Measurements from ENCODE around the gene PTN. TPM values are rescaled to one million over a fixed set of nuclear protein-coding genes. Genes with fewer than 3 reads are reported as not detected.
A peak's percentile ranks its signal among the peaks of the same experiment; 100 is the strongest.

PTN gene, protein sequence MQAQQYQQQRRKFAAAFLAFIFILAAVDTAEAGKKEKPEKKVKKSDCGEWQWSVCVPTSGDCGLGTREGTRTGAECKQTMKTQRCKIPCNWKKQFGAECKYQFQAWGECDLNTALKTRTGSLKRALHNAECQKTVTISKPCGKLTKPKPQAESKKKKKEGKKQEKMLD
- not detected in 2 replicates for total RNA-seq (2014; rRNA removed; shearing (Covaris generic); ENCODE audit: low replicate concordance)

DNA sequence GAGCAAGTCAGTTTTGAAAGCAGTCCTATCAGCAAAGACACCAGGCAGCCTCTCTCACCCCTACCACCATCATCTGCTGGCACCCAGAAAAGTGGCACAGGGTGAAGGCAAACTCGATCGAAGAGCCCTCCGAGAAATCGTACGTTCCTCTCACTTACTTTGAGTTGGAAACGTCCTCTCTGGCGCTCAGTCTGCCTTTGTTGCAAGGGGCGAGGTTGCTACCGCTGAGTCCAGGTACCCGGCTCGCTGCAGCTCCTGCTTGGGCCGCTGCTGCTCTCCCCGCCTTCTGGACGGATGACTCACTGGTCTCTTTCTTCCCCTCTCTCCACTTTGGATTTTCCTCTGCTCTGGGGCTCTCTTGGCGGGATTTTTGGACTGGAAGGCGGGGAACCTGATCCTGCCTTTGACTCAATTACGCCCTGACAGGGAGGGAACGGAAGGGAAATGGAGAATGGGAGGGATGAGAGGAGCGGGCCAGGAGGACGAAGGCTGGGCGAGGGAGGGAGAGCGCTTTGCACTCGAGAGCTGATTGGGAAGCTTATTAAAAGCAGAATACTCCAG lies at the start of gene PTN:
TSS of gene PTN (minus strand) at position 453 of the 561 bp plus-strand sequence. CDS start 88,760 bp downstream, outside the sequence.
- DNase-seq (ENCODE audit: low read depth), result no peak
- in situ Hi-C loops (cut with HindIII; ENCODE audit: low pct_unique_long_range_greater_than_20kb, low sequenced_read_pairs), result no loop called here

GRCh38 chr7:137390076-137390475 lies 46.5 kb upstream of the PTN start:
- DNase-seq (ENCODE audit: low read depth), result no peak
- in situ Hi-C loops (cut with HindIII; ENCODE audit: low pct_unique_long_range_greater_than_20kb, low sequenced_read_pairs), result no loop called here

DNA sequence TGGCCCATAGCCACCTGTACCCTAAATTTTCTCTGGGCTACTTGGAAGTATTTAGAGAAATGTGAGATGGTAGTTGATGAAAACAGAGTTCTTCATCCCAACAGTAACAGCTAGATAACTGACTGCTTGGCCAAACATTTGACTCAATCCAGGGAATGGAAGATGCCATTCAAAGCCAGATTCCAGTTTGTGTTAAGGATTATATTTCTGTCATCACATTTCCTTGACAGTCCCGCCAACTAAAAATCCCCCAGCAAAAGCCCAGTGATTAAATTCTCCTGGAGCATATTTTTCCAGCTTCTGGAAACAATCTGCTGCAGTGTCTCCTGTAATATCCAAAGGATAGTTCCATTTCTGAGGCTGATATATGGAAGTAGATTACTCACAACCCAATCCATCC lies 45.4 kb upstream of the PTN start:
- in situ Hi-C loops (cut with HindIII; ENCODE audit: low pct_unique_long_range_greater_than_20kb, low sequenced_read_pairs), result no loop called here
- DNase-seq (ENCODE audit: low read depth), result no peak

- DNase-seq (ENCODE audit: low read depth), result no peak
- in situ Hi-C loops (cut with HindIII; ENCODE audit: low pct_unique_long_range_greater_than_20kb, low sequenced_read_pairs), result no loop called here
These were observed 43.4 kb upstream of the PTN start for GRCh38 chr7:137386966-137387365.

- DNase-seq (ENCODE audit: low read depth), result no peak
- in situ Hi-C loops (cut with HindIII; ENCODE audit: low pct_unique_long_range_greater_than_20kb, low sequenced_read_pairs), result no loop called here
These were observed 37.5 kb upstream of the PTN start for GRCh38 chr7:137381045-137381444.

DNA sequence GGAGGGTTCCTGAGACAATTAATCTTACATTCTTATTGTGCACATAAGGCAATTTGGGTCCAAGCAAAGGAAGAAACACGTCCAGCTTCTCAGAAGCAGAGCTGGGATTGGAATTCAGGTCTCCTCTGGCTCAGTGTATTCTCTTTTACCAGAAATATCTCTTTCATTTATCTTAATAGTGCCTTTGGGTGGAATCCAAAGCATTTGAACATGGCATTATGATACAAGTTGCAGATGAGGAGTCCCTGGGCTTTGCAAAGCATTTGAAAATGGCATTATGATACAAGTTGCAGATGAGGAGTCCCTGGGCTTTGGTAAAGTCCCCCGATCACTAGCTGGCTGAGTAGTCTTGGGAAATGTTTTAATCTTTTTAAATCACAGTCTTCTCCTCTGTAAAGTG lies 30.0 kb upstream of the PTN start:
- no peak for DNase-seq (ENCODE audit: low read depth)
- in situ Hi-C loops (cut with HindIII; ENCODE audit: low pct_unique_long_range_greater_than_20kb, low sequenced_read_pairs), result no loop called here

DNA sequence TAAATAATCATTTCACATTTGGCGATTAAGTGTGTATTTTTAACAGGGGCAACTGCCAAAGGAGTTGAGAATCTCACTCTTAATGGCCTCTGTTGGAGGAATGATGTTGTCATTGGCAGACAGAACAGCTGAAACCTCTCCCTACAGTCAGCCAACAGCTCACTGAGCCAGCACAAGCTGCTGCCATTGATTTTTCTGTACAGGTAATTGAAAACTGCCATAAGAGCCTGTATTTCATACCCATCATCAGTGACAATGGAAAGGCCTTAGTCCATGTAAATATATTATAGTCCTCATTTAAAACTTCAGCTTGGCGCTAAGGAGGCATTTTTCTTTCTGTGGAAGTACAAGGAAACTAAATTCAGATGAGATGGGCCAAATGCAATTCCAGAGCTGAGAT lies 28.1 kb upstream of the PTN start:
- in situ Hi-C loops (cut with HindIII; ENCODE audit: low pct_unique_long_range_greater_than_20kb, low sequenced_read_pairs), result no loop called here
- DNase-seq (ENCODE audit: low read depth), result no peak

- no peak for DNase-seq (ENCODE audit: low read depth)
- in situ Hi-C loops (cut with HindIII; ENCODE audit: low pct_unique_long_range_greater_than_20kb, low sequenced_read_pairs), result no loop called here
These were observed 23.5 kb upstream of the PTN start for GRCh38 chr7:137366995-137367394.

DNA sequence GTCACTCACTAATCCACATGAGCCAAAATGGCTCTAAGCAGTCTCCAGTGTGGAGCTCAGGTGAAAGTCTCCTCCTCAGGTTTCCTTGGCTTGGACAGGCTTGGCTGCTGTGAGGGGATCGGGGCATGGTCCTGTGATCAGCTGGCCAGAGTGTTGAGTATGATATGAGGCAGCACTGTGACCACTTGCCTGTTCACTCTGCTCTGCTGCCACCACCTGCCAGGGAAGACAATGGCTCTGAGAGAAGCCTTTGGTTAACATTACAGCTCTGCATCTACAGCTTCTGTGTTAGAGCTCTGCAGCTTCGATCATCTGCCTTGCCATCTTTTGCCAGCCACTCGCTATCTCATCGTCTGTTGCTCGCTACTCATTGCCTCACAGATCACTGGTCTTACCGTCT lies 20.1 kb upstream of the PTN start:
- in situ Hi-C loops (cut with HindIII; ENCODE audit: low pct_unique_long_range_greater_than_20kb, low sequenced_read_pairs), result no loop called here
- no peak for DNase-seq (ENCODE audit: low read depth)

DNA sequence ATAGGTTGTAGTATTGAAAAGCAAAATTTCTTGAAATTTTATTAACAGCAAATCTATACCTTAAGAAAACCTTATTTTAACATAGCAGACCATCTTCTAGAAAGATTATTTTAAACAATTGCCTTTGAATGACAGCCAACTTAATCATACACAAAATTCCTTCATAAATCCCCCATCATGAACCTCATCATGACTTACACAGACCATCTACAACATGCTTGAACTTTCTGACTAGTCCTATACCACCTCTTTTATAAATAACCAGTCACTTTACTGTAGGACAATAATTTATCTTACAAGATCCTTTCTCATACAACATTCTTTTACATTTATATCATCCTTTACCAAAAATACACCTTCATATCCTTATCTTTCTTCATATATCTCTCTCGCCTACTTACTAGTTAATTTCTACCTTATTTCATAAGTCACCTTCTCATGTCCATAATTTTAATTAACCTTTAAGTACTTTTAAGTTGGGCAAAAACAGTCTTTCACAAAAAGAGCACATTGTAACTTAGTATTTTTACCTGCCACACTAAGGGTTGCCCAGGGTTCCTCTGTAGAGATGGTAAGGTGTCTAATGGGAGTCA lies 16.6 kb upstream of the PTN start:
- in situ Hi-C loops (cut with HindIII; ENCODE audit: low pct_unique_long_range_greater_than_20kb, low sequenced_read_pairs), result no loop called here
- DNase-seq (ENCODE audit: low read depth), result peak; percentile 8

DNA sequence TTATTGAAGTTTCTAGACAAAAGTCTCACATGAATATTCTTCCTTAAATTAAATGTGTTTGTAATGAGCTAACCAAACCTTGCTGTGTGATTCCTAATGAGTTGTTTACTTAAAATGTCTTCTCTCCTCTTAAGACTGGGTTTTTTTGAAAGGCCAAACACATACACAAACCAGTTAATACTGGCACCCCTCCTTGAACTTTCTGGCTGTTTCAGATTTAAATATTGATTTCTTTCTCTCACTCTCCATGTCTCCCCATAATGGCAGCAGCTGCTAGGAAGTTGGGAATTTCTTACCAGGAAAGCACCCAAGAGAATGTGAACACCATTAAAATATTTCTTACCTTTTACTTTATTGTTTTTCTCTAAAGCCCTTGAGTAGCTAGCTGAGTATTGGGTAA lies 11.4 kb upstream of the PTN start:
- in situ Hi-C loops (cut with HindIII; ENCODE audit: low pct_unique_long_range_greater_than_20kb, low sequenced_read_pairs), result no loop called here
- no peak for DNase-seq (ENCODE audit: low read depth)

DNA sequence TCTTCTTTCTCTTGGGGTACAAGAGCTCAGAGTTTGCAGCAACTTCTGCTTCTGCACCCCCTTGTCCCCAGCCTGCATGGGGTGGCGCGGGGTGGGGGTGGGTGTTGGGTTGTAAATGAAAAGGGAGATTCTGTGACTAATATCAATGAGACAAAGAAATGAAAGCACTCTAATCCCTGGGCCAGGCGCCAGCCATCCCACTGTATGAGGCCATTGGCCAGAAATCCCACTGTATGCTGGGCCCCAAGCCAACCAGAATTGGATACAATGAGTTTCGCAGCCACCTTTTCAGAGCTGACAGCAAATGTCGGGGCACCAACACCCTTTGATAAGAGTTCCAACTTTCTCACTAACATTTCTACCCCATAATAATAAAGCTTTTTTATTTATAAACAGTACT lies 10.9 kb upstream of the PTN start:
- in situ Hi-C loops (cut with HindIII; ENCODE audit: low pct_unique_long_range_greater_than_20kb, low sequenced_read_pairs), result no loop called here
- no peak for DNase-seq (ENCODE audit: low read depth)

DNA sequence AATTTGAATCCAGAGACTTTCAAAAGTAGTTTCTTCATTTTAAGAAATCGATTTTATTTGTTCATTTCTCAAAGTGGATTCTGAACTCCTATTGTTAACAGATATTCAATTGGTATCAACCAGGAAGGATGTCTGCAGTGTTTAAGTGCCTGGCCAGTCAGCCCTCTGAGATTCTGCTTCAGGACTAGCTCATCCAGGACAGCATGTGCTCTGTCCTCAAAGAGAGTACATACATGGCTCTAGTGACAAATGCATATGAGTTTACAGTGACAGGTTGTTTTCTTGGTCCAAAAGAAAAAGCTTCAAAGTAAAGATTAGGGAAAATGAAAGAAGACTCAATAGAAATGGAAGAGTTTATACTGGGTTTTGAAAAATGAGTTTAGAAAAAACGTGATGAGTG lies 8.4 kb upstream of the PTN start:
- DNase-seq (ENCODE audit: low read depth), result no peak
- in situ Hi-C loops (cut with HindIII; ENCODE audit: low pct_unique_long_range_greater_than_20kb, low sequenced_read_pairs), result no loop called here

DNA sequence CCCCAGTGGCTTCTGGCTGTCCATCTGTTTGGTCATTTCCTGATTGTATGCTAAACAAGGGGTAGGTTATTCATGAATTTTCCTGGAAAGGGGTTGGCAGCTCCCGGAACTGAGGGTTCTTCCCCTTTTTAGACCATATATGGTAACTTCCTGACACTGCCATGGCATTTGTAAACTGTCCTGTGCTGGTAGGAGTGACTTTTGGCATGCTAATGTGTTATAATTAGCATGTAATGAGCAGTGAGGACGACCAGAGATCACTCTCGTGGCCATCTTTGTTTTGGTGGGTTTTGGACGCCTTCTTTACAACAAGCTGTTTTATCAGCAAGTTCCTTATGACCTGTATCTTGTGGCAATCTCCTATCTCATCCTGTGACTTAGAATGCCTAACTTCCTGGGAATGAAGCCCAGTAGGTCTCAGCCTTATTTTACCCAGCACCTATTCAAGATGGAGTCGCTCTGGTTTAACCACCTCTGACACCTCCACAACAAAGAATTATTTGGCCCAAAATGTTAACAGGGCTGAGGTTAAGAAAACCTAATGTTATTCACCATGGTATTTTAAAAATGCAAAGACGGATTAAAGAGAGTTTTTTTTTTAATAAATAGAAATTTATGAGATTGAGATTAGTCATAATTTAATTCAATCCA lies 2.4 kb upstream of the PTN start:
- in situ Hi-C loops (cut with HindIII; ENCODE audit: low pct_unique_long_range_greater_than_20kb, low sequenced_read_pairs), result no loop called here
- no peak for DNase-seq (ENCODE audit: low read depth)

DNA sequence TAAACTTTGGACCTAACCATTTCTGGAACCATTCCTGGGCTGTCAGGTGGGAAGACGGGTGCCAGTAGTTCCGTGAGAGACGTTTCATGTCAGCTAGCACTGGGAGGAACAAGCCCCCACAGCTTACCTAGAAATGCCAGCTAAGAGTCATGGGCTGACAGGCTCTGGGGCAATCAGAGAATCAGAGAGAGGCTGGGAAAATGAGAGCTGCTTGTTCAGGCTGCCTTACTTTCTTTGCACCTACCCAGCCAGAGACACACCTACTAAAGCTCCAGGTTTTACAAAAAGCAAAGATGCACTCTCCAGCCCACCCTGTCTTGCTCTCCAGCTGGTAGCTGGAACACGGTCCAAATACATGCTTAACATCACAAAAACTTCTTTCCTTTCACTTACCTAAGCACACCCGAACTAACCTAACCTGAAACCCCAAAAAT lies 688 bp downstream of the PTN start:
- in situ Hi-C loops (cut with HindIII; ENCODE audit: low pct_unique_long_range_greater_than_20kb, low sequenced_read_pairs), result no loop called here
- no peak for DNase-seq (ENCODE audit: low read depth)

DNA sequence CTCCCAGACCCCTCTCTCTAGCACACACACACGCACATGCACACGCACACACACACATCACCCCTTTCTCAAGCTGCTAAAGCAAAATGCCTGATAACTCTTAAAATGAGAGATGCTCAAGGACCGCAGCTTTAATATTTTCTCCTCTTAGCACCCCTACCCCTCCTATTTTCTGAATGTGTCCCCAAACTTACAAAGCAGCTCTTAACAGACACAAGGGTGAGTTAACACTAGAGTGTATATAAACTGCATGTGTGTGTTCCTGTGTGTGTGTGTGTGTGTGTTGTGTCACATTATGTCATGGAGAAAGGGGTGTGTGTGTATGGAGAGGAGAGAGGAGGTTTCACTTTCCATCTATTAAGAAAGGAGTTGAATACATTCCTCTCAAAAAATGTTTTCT lies 1.3 kb downstream of the PTN start:
- DNase-seq (ENCODE audit: low read depth), result no peak
- in situ Hi-C loops (cut with HindIII; ENCODE audit: low pct_unique_long_range_greater_than_20kb, low sequenced_read_pairs), result no loop called here

GRCh38 chr7:137337902-137338301 lies 5.6 kb downstream of the PTN start:
- in situ Hi-C loops (cut with HindIII; ENCODE audit: low pct_unique_long_range_greater_than_20kb, low sequenced_read_pairs), result no loop called here
- no peak for DNase-seq (ENCODE audit: low read depth)

DNA sequence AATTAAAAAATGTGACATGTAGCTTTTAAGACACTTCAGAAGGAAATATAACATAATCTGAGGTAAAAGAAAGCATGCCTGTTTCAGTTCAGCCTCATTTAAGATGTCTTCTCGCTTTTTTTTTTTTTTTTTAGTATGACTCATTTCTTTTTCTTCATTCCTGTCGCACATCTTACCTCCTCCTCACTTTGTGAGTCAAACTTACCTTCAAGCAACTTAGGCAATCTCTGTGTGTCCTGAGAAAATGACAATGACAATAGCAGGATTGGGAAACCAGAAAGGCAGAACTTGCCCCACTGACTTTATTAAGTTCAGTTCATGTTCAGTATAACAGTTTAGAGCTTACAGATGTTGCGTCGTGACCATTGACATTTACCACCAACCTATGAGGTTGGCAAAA lies 7.7 kb downstream of the PTN start:
- in situ Hi-C loops (cut with HindIII; ENCODE audit: low pct_unique_long_range_greater_than_20kb, low sequenced_read_pairs), result no loop called here
- no peak for DNase-seq (ENCODE audit: low read depth)

DNA sequence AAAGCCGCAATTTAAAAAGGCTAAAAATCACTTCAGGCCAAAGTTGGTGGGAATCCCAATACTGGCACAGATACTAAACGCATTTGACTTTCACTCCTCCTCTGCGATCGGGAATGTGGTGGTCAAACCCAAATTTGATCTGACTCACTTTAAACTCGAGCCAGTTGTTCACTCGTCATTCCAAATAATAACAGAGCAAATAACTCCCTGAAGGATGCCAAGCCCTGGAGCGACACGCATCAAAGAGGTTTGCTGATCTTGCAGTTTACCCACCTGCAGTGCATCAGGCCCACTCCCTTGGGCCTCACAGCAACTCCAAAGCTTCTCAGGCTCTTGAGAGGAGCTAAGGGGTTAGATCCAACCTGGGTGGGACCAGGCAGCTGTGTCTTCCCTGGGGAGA lies 12.2 kb downstream of the PTN start:
- DNase-seq (ENCODE audit: low read depth), result no peak
- in situ Hi-C loops (cut with HindIII; ENCODE audit: low pct_unique_long_range_greater_than_20kb, low sequenced_read_pairs), result no loop called here

DNA sequence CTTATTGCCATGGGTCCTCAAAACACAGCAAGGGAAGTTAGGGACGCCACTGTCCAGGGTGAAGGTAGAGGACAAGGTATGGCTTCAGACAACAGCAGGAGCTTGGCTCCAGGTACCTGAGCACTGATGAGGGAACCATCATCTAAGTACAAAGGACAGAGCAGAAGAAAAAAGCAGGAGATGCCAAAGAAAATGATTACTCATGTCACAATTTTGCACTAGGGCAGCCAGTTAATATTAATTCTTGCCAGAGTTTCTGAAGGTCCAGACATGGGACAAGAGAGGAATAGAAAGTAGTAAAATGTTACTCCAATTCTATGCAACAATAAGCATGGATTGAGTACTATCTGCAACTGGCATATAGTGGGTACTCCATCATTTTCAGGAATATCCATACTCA lies 14.1 kb downstream of the PTN start:
- no peak for DNase-seq (ENCODE audit: low read depth)
- in situ Hi-C loops (cut with HindIII; ENCODE audit: low pct_unique_long_range_greater_than_20kb, low sequenced_read_pairs), result no loop called here
